ENCODE measurements around the gene EFL1. TPM values are rescaled to one million over a fixed set of nuclear protein-coding genes. Genes with fewer than 3 reads are reported as not detected.

The EFL1 gene
- total RNA-seq, 2 donors from 2014 or later: 42.0 to 59.1 TPM

DNA sequence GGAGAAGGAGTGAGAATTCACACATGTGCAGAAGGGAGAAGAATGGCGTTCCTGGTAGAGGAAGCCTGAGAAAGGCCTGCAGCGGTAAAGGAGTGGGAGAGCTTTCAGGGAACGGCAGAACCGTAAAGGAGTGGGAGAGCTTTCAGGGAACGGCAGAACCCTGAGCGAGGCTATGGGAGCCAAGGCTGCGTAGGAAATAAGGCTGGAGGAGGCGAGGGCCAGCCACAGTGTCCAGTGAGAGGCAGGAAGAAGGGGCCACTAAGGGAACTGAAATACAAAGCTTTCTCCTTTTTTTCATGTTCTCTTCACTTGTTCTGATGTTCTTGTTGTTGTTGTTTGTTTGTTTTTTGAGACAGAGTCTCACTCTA, 45.2 kb upstream of the EFL1 start:
- peaks cover 5% of the 10 kb centered on the region for H3K27me3 Mint-ChIP-seq (ENCODE audit: insufficient read depth)
- H3K27me3 ChIP-seq (ENCODE audit: control insufficient read depth, insufficient read depth, low read length, poor library complexity, severe bottlenecking): no peaks in the 10 kb centered on the region
- no peak for TF ChIP-seq CTCF (conservative IDR thresholded peaks at IDR 0.05)
- peaks cover 7% of the 10 kb centered on the region for H3K9me3 Mint-ChIP-seq
- no peak for DNase-seq
- H3K27ac ChIP-seq (ENCODE audit: low read depth, low read length): no peak overlapping the region
- whole genome bisulfite sequencing, 2 experiments (ENCODE audit: insufficient coverage in 1 of 2, insufficient read length in 1 of 2): 86 to 91% methylated on average over 4 to 8 of the region's 8 CpGs
- no peaks in the 10 kb centered on the region for H3K4me1 Mint-ChIP-seq
- H3K4me1 ChIP-seq (ENCODE audit: control insufficient read depth, insufficient read depth, low read length): no peaks in the 10 kb centered on the region
- no peak overlapping the region for H3K9ac ChIP-seq (ENCODE audit: extremely low read depth, low read length, poor library complexity, severe bottlenecking)
- H3K27ac Mint-ChIP-seq: no peak overlapping the region
- no peak overlapping the region for H3K4me3 ChIP-seq (ENCODE audit: low read length)
- no peaks in the 10 kb centered on the region for H3K36me3 Mint-ChIP-seq (ENCODE audit: low read depth)
- H3K36me3 ChIP-seq (ENCODE audit: control insufficient read depth, insufficient read depth, low read length): no peaks in the 10 kb centered on the region
- no peak overlapping the region for H3K4me3 Mint-ChIP-seq
- H3K9me3 ChIP-seq (ENCODE audit: control insufficient read depth, low read length): no peaks in the 10 kb centered on the region

DNA sequence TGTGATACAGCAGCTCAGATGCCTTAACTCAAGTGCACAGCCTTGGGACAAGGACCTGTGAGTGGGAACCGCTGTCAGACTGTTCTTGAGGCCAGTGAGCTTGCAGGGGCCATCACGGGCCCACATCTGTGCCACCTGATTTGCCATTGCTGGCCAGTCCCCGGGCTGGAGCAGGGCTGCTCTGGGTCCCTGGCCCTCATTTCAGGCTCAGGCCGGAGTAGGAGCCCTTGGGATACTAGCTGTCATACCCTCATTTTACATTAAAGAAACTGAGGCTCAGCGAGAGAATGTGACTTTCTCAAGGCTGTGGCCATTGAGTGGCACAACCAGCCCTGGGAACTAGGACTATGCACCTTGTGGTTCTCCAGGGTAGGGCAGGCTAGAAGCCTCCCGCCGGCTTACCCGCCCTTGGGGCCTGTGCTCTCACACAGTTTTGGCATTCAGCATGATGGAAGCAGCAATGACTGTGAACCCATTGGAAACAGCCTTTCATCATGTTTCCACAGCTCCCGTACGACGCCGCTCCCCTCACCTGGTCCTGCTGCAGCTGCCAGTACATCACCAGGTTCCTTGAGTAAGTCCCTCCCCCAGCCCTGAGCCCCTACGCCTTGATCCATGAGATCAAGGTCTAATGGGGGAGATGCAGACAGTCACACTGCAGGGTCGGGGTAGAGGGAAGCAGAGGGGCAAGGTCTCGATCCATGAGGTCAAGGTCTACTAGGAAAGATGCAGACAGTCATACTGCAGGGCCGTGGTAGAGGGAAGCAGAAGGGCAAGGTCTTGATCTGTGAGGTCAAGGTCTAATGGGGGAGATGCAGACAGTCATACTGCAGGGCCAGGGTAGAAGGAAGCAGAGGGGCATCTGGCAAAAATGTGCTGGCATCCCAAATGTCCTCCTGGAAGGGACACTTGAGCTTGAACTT, 44.5 kb upstream of the EFL1 start:
- Histone ChIP-seq H3K4me1 (ENCODE audit: control insufficient read depth, insufficient read depth, low read length) (no peaks in the 10 kb centered on the region), H3K36me3 (ENCODE audit: control insufficient read depth, insufficient read depth, low read length) (no peaks in the 10 kb centered on the region), H3K9me3 (ENCODE audit: control insufficient read depth, low read length) (no peaks in the 10 kb centered on the region), H3K27ac (ENCODE audit: low read depth, low read length) (no peak overlapping the region), H3K27me3 (ENCODE audit: control insufficient read depth, insufficient read depth, low read length, poor library complexity, severe bottlenecking) (no peaks in the 10 kb centered on the region), H3K4me3 (ENCODE audit: low read length) (no peak overlapping the region), H3K9ac (ENCODE audit: extremely low read depth, low read length, poor library complexity, severe bottlenecking) (no peak overlapping the region)
- TF ChIP-seq CTCF (conservative IDR thresholded peaks at IDR 0.05): peak; percentile 61
- Mint-ChIP-seq H3K4me3 (no peak overlapping the region), H3K9me3 (peaks cover 7% of the 10 kb centered on the region), H3K27me3 (ENCODE audit: insufficient read depth) (peaks cover 5% of the 10 kb centered on the region), H3K4me1 (no peaks in the 10 kb centered on the region), H3K36me3 (ENCODE audit: low read depth) (no peaks in the 10 kb centered on the region), H3K27ac (no peak overlapping the region)
- peak; percentile 60 for DNase-seq
- WGBS, 2 experiments (ENCODE audit: insufficient coverage in 1 of 2, insufficient read length in 1 of 2): 91 to 93% methylated on average over 13 to 16 of the region's 16 CpGs

- peak; percentile 35 for DNase-seq
- TF ChIP-seq CTCF (conservative IDR thresholded peaks at IDR 0.05): no peak
- no peak overlapping the region for H3K4me3 ChIP-seq (ENCODE audit: low read length)
- H3K4me3 Mint-ChIP-seq: no peak overlapping the region
- WGBS, 2 experiments (ENCODE audit: insufficient coverage in 1 of 2, insufficient read length in 1 of 2): 90 to 93% methylated on average over 6 to 7 of the region's 7 CpGs
- no peaks in the 10 kb centered on the region for H3K36me3 Mint-ChIP-seq (ENCODE audit: low read depth)
- no peaks in the 10 kb centered on the region for H3K9me3 ChIP-seq (ENCODE audit: control insufficient read depth, low read length)
- no peaks in the 10 kb centered on the region for H3K36me3 ChIP-seq (ENCODE audit: control insufficient read depth, insufficient read depth, low read length)
- no peaks in the 10 kb centered on the region for H3K4me1 ChIP-seq (ENCODE audit: control insufficient read depth, insufficient read depth, low read length)
- no peak overlapping the region for H3K9ac ChIP-seq (ENCODE audit: extremely low read depth, low read length, poor library complexity, severe bottlenecking)
- no peak overlapping the region for H3K27ac Mint-ChIP-seq
- peaks cover 3% of the 10 kb centered on the region for H3K27me3 Mint-ChIP-seq (ENCODE audit: insufficient read depth)
- H3K4me1 Mint-ChIP-seq: no peaks in the 10 kb centered on the region
- H3K9me3 Mint-ChIP-seq: peaks cover 4% of the 10 kb centered on the region
- no peak overlapping the region for H3K27ac ChIP-seq (ENCODE audit: low read depth, low read length)
- no peaks in the 10 kb centered on the region for H3K27me3 ChIP-seq (ENCODE audit: control insufficient read depth, insufficient read depth, low read length, poor library complexity, severe bottlenecking)
Observed at GRCh38 chr15:82305621-82306048, 43.1 kb upstream of the EFL1 start.
